Dedifferentiated amniotic fluid mesenchymal stem cell (primary cell): ENCODE measurements around the gene DLGAP4.

Source experiments
- DNase-seq: peaks from one replicate; pipeline ENCODE4 v3.0.0-alpha.2; 2016; ENCODE audit errors: extremely low spot score

DLGAP4 gene

GRCh38 chr20:36308986-36309385, 2.8 kb downstream of the DLGAP4 start:
- no peak for DNase-seq

GRCh38 chr20:36309643-36310042, 3.5 kb downstream of the DLGAP4 start:
- no peak for DNase-seq

DNA sequence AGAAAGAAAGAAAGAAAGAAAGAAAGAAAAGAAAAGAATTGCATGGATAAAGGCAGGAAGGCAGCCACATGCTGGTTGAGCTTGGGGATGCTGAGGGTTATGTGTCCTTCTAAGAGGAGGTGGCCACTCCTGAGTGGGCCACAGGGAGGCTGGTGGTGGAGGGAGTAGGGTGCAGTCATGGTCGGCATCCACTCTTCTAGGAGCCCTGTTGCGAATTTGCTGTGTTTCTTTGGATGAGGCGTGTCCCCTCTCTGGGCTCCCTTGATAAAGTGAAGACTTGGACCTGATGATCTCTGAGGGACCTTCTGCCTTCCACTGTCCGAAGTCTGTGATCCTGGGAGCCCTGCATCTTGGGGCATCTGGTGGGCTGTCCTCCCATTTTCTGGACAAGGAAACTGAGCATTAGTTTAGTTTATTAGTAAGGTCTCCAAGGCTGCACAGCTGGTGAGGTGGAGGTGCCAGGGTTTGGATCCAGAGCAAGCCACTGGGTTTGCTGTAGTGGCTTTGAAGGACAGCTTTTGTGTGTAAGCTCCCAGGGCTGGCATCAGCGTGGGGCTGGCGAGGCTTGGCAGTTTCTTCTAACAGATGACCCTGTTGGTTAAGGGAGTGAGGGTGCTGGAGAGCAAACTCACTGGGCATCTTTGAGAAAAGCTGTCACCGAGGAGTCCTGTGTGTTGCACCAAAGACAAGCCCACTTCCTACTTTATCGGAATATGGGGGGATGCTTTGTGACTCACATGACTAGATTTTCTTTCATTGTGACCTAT, 4.3 kb downstream of the DLGAP4 start:
- DNase-seq = no peak

GRCh38 chr20:36311141-36311853, 5.2 kb downstream of the DLGAP4 start:
- no peak for DNase-seq

GRCh38 chr20:36311854-36312723, 6.0 kb downstream of the DLGAP4 start:
- DNase-seq = no peak

DNA sequence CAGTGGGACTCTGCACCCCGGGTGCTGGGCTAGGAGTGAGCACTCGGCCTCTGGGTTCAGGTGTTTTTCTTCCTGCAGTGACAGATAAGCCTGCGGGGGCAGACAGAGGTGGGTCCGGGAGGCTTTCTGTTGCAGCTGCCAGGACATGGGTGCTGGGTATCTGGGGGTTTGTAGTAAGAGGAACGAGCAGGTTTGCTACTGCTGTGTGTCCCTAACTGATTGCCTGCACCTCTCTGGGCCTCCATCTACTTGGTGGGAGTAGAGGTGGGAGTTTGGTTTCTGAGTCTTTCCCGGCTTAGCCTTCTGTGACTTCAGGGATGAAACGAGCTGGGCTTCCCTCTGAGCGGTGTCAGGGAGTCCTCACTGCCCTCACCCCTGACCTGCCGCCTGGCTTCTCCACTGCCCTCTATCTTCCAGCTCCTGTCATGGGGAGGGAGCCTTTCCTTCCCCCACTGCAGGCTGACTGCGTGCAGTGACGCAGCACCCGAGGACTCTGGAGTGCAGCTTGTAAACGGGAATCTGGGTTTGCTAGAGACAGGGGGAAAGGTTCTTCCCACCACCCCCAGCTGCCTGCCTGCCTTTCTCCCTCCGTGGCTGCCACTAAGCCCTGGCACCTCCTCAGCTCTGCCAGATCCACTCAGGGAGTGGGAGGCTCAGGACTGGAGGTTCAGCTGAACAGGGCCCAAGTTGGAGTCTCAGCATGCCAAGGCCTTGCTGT, 6.7 kb downstream of the DLGAP4 start:
- no peak for DNase-seq

- no peak for DNase-seq
Observed at GRCh38 chr20:36313476-36313875, 7.3 kb downstream of the DLGAP4 start.

GRCh38 chr20:36313926-36314325, 7.8 kb downstream of the DLGAP4 start:
- DNase-seq = no peak

GRCh38 chr20:36314734-36315544, 8.8 kb downstream of the DLGAP4 start:
- no peak for DNase-seq

DNA sequence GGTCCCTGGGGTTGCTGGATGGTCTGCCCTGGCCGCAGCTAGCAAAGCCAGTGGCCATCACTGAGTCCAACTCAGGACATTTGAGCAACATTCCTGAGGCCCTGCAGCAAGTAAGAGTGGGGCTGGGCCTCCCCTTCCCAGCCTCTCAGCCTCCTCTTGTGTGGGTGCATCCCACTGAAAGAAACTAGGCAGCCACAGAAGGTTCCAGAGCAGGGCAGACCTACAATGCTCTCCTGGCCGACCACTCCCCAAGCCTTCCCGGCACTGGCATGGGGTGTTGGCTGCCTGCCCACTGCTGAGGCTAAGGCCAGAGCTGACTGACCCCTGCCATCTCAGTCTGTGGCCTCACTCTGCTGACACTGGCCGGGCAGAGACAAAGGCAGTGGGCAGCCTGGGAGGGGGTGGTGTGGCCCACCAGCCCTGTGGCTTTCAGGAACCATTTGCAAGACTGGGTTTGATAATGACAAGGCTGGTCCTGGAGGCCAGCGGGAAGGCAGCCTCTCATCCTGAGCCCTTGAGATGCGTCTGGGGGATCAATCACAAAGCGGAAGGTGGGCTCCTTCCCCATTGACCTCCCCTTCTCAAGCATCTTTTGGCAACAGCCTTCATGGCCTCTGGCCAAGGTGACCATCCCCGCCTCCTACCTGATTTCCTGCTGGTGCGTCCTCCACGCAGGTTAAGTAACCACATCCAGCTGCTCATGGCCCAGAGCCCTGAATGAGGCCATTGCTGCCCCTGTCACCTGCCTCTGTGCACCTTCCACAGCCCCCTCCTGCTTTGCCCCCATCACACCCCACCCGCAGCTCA, 9.6 kb downstream of the DLGAP4 start:
- DNase-seq = no peak

- no peak for DNase-seq
Observed at GRCh38 chr20:36317675-36318074, 11.5 kb downstream of the DLGAP4 start.

GRCh38 chr20:36318166-36318565, 12.0 kb downstream of the DLGAP4 start:
- DNase-seq = no peak

DNA sequence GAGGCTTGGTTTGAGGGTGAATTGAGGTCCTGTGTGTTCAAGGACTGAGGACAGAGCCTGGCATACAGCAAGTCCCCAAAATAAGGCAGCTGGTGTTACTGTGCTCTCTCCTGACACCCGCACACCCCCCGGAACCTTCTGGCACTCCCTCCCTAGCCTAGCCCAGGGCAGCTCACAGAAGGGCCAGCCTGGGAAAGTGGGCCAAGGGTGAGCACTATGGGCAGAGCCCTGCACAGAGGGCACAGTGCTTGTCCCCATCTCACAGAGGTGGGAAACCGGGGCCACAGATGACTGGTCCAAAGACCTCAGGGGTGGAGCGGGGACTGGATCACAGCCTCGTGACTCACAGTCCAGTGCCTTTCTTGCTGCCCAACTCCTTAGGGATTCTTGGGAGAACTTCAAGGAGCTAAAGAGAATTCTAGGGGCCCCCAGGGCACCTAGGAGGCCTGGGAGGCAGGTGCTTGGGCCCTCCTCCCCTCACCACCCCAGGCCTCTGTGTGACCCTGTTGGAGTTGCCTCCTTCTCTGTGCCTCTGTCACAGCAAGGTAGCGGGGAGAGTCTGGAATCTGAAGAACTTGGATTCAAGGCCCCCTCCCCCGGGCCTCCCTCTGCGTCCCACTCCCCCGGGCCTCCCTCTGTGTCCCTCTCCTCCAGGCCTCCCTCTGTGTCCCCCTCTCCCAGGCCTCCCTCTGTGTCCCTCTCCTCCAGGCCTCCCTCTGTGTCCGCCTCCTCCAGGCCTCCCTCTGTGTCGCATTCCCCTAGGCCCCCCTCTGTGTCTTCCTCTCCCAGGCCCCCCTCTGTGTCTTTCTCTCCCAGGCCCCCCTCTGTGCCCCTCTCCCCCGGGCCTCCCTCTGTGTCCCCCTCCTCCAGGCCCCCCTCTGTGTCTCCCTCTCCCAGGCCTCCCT, 13.5 kb downstream of the DLGAP4 start:
- DNase-seq = no peak

DNA sequence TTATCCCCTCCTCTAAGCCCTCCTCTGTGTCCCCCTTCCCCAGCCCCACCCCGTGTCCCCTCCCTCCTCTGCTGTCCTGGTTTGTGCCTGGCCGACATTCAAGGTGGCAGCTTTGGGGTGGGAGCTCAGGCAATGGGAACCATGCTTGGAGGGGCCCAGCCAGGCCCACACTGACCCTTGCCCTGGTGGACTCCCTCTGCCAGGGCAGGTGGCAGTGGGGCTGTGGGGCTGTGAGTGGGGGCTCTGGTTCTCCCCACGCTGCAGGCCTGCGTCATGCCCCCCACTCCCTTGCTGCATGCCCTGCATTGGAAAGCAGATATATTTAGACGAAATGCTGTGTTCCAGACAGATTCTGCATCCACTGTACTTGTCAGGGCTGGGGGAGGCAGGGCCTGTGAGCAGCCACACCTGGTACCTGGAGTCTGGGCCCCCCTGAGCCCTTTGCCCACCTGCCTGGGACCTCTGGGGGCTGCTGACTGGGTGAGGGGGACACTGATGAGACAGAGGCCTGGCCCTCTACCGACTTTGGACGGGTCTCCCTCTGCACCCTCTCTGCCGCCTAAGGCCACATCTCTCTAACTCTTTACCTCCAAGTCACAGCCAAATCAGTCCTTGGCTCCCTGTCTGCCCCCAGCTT, 14.2 kb downstream of the DLGAP4 start:
- DNase-seq = no peak

DNA sequence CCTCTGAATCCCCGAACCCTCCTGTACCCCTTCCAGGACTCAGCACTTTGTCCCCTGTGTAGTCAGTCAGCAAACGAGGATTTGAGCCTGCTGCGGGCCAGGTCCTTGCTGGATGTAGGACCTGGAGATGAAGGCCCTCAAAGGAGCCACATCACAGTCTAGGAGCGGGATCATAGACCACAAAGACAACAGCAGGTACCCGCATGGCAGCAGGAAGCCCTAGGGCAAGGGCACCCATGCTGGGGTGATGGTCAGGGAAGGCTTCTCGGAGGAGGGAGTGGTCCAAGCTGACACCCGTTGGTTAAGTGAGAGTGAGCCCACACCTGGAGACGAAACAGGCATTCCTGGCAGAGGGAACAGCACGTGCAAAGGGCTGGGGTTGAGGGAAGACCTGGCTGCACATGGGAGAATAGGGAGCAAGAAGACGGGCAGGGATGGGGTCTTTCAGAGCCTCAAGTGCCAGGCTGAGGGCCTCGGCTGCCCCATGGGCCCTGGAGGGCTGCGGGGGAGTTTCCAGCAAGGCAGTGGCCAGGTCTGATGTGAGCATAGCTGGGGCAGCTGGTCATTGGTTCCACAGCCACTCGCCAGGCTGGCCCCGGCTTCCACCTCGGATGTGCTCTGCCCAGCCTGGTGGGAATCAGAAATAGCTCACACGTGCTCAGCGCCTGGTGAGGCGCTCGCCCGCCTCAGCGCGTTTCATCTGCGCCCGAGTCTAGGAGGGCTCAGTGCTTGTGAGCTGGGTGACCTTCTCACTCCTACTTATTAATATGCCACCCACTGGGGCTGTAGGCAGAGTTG, 15.0 kb downstream of the DLGAP4 start:
- no peak for DNase-seq

GRCh38 chr20:36322131-36322530, 16.0 kb downstream of the DLGAP4 start:
- no peak for DNase-seq

DNA sequence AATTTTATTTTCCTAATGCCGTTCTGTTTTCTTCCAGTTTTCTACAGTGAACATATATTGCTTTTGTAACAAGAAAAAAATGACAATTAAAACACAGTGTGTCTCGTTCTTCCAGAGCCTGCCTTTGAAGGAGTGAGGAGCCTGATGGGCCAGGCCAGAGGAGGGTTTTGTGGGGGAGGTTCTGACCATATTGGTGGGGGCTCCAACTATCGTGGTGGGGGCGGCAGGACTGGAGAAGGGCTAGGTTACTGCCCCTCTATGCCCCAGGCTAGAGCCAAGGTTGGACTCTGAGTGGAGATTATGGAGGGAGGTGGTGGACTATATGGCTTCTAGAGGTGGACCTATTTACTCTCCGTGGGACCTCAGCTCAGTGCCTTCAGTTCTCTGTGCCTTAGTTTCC, 24.0 kb downstream of the DLGAP4 start:
- DNase-seq = no peak

DNA sequence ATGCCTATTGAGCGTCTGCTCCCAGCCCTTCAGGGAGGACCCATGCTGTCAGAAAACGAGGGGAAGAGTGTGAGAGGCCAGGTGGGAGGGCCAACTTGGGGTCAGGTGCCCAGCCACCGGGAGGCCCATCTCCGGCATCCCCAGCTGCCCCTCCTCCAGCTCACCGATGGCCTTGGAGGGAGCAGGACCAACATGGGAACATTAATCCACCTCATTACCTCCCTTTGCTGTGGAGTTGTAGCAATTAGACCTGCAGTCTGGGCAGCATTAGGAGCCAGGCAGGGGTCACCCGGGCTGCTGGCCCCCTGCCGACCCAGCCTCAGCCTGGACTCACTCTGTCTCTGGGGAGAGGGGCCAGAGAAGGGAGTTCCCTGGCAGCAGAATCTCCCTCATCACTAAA, 25.1 kb downstream of the DLGAP4 start:
- DNase-seq = no peak
